CD4-positive, alpha-beta T cell treated with Interferon gamma for 1 hour (primary cell): ENCODE measurements around the gene NR1D1.
"Not testable (repeated sequence)": the region's sequence is repeated elsewhere in the genome, so short reads cannot be mapped to it uniquely, and the experiment has no call there.

Source experiments
- DNase-seq: peaks from one replicate; pipeline ENCODE4 v3.0.0-alpha.2; 2020

The NR1D1 gene

GRCh38 chr17:40100419-40100668, at the start of gene NR1D1:
TSS of gene NR1D1 (minus strand) at chr17:40100589. CDS start at chr17:40100094, 495 bp downstream.
- DNase-seq: no peak

- DNase-seq: no peak
Observed at GRCh38 chr17:40148527-40148926, 48.1 kb upstream of the NR1D1 start.

- DNase-seq: no peak
Observed at GRCh38 chr17:40145476-40145875, 45.1 kb upstream of the NR1D1 start.

GRCh38 chr17:40143166-40143565, 42.8 kb upstream of the NR1D1 start:
- not testable (repeated sequence) for DNase-seq

GRCh38 chr17:40139566-40140058, 39.2 kb upstream of the NR1D1 start:
- DNase-seq: no peak

- no peak for DNase-seq
Observed at GRCh38 chr17:40135817-40136216, 35.4 kb upstream of the NR1D1 start.

- no peak for DNase-seq
Observed at GRCh38 chr17:40134184-40134583, 33.8 kb upstream of the NR1D1 start.

- peak; percentile 55 for DNase-seq
Observed at GRCh38 chr17:40130352-40131042, 30.1 kb upstream of the NR1D1 start.

- DNase-seq: no peak
Observed at GRCh38 chr17:40129498-40129897, 29.1 kb upstream of the NR1D1 start.

GRCh38 chr17:40124279-40125141, 24.1 kb upstream of the NR1D1 start:
- no peak for DNase-seq

GRCh38 chr17:40123811-40124114, 23.4 kb upstream of the NR1D1 start:
- no peak for DNase-seq

GRCh38 chr17:40122999-40123810, 22.8 kb upstream of the NR1D1 start:
- peak; percentile 44 for DNase-seq

- DNase-seq: no peak
Observed at GRCh38 chr17:40122136-40122998, 22.0 kb upstream of the NR1D1 start.

GRCh38 chr17:40121181-40122135, 21.1 kb upstream of the NR1D1 start, which contains the start of gene MSL1:
TSS of gene MSL1 (plus strand) at chr17:40121971. CDS start at chr17:40122613, 642 bp downstream.
- DNase-seq: peak; percentile 86

GRCh38 chr17:40115101-40115436, 14.7 kb upstream of the NR1D1 start:
- DNase-seq: no peak

GRCh38 chr17:40113907-40114245, 13.5 kb upstream of the NR1D1 start:
- DNase-seq: no peak

- peak; percentile 92 for DNase-seq
Observed at GRCh38 chr17:40113110-40113906, 12.9 kb upstream of the NR1D1 start.

- no peak for DNase-seq
Observed at GRCh38 chr17:40112718-40113109, 12.3 kb upstream of the NR1D1 start.

GRCh38 chr17:40112191-40112711, 11.9 kb upstream of the NR1D1 start:
- no peak for DNase-seq
